Activated naive CD8-positive, alpha-beta T cell treated with anti-CD3 and anti-CD28 coated beads, Interleukin-2, amount 10 ng/mL, durations not matched to agents 7 days and 5 days (primary cell): ENCODE data around the gene ICAM5. TPM values are rescaled to one million over a fixed set of nuclear protein-coding genes. Genes with fewer than 3 reads are reported as not detected.

ENCODE experiments used
- ATAC-seq: fragments of 150-1000 bp; cut with Tn5 transposase; one replicate; pipeline ENCODE4 v1.10.0; 2021; ENCODE audit warnings: low read depth, moderate library complexity
- POLR2A ChIA-PET: fragments of 350-600 bp; sonication (Branson Sonifier 250); formaldehyde crosslinking; loops from one replicate; lab custom pipeline; 2021; ENCODE audit warnings: antibody characterized with exemption; lab: Charles Lee
- DNase-seq: peaks from one replicate; pipeline ENCODE4 v3.0.0; 2021
- H3K27ac Mint-ChIP-seq: one replicate; pipeline ENCODE4 v1.8.0; 2022; ENCODE audit warnings: mild to moderate bottlenecking, mixed read lengths
- H3K27me3 Mint-ChIP-seq: one replicate; pipeline ENCODE4 v1.8.0; 2022; ENCODE audit warnings: mild to moderate bottlenecking, moderate library complexity, mixed read lengths
- H3K36me3 Mint-ChIP-seq: one replicate; pipeline ENCODE4 v1.8.0; 2021; ENCODE audit warnings: mild to moderate bottlenecking, mixed read lengths
- H3K4me1 Mint-ChIP-seq: one replicate; pipeline ENCODE4 v1.8.0; 2021; ENCODE audit warnings: mixed read lengths
- H3K4me3 Mint-ChIP-seq: one replicate; pipeline ENCODE4 v1.8.0; 2022; ENCODE audit warnings: mild to moderate bottlenecking, moderate library complexity, mixed read lengths
- H3K9me3 Mint-ChIP-seq: one replicate; pipeline ENCODE4 v1.8.0; 2021; ENCODE audit warnings: mixed read lengths
- total RNA-seq, 2 experiments: library from RNA; stranded (reverse); gene quantifications; one replicate each; pipeline ENCODE4 v1.2.3, GENCODE V29; 2021

The ICAM5 gene
- total RNA-seq, 2 experiments from 2014 or later, result 0.62 to 0.83 TPM

GRCh38 chr19:10321417-10321797 is 31.7 kb downstream of the ICAM5 start:
- Mint-ChIP-seq H3K27me3 (no peaks in the 10 kb centered on the region), H3K4me3 (no peak overlapping the region), H3K4me1 (peaks cover 1% of the 10 kb centered on the region), H3K36me3 (peaks cover 11% of the 10 kb centered on the region), H3K27ac (no peak overlapping the region), H3K9me3 (no peaks in the 10 kb centered on the region)
- POLR2A ChIA-PET, result interaction anchor here (0.6 kb wide), 2 partner anchors 69 to 1237 kb away, joined by 3 read pairs; partner anchors contain the start of gene ELOF1
- no peak for DNase-seq
- ATAC-seq, result no peak

DNA sequence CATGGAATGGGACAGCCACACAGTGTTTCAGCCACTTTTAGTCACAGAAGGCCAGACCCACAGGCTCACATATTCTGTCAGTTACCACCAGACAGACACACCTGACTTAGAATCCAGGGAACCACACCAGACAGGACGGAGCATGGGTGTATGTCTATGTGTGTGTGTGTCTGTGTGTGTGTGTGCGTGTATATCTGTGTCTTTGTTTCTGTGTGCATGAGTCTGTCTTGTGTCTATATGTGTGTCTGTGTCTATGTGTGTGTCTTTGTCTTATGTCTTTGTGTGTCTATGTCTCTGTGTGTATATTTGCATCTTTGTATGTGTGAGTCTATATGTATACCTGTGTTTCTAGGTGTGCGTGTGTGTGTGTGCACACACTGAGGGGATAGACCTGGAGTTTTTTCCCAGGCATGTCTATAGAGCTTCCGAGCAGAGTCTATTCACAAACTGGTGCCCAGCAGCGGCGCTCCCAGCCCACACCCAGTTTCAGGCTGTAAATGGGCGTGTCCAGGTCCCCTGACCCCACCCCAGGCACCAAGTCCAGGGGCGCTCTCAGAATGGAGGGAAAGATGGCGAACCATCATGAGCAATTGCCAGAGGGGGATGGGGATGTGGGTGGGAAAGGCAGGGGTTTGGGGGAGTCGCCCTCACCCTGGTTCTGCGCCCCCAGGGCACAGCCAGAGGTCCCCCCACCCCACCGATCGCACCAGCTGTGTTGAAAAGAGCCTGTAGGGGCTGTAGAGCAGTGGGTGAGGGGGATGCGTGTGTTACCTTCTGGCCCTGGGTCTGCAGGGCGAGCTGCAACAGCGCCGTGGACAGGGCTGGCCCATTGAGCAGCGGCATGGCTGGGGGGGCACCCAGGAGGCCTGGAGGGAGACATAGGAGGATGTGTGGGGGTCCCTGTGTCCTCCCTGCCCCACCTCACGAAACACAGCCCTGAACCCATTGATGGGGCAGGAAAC is 32.4 kb downstream of the ICAM5 start:
- DNase-seq (no peak), ATAC-seq (no peak)
- POLR2A ChIA-PET, result interaction anchor here (0.6 kb wide), 1 partner anchor 69 kb away, joined by 3 read pairs; no protein-coding TSS in a partner anchor
- peaks cover 9% of the 10 kb centered on the region for H3K36me3 Mint-ChIP-seq
- no peak overlapping the region for H3K4me3 Mint-ChIP-seq
- no peaks in the 10 kb centered on the region for H3K9me3 Mint-ChIP-seq
- H3K4me1 Mint-ChIP-seq, result peaks cover 1% of the 10 kb centered on the region
- H3K27ac Mint-ChIP-seq, result no peak overlapping the region
- no peaks in the 10 kb centered on the region for H3K27me3 Mint-ChIP-seq

DNA sequence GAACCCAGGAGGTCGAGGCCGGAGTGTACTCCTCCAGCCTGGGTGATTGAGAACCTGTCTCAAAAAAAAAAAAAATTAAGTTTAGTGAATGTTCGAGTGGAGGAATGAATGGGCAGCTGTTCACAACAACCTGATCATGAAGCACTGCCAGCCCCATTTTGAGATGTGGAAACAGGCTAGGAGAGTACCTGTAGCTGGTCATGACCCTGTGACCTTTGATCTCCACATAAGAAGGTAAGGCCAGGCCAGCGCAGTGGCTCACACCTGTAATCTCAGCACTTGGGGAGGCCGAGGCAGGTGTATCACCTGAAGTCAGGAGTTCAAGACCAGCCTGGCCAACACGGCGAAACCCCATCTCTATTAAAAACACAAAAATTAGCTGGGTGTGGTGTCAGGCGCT is 36.0 kb downstream of the ICAM5 start:
- Mint-ChIP-seq H3K27ac (no peak overlapping the region), H3K9me3 (no peaks in the 10 kb centered on the region), H3K27me3 (no peaks in the 10 kb centered on the region), H3K36me3 (peaks cover 8% of the 10 kb centered on the region), H3K4me1 (peaks cover 2% of the 10 kb centered on the region), H3K4me3 (no peak overlapping the region)
- ATAC-seq (no peak), DNase-seq (no peak)
- POLR2A ChIA-PET, result interaction anchor here (0.5 to 0.6 kb wide), 2 partner anchors 57 to 179 kb away, joined by 5 to 8 read pairs; no protein-coding TSS in a partner anchor

DNA sequence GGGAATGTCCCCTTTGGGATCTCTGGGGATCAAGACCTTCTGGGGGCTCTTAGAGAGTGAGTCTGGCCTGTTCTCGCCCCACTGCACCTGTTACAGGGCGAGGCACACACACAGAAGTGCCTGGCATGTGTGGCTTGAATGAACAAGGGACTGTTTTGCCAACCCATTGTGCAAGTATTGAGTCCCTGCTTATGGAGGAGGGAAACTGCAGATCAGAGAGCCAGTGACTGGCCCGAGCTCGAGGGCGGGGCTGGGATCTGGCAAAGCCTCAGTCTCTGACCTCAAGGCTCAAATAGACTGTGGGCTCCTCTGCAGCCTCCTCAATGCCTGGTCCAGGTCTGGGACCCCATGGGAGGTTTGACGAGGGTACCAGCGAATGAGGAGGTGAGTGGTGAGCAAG is 38.0 kb downstream of the ICAM5 start:
- POLR2A ChIA-PET, result no interaction called here
- Mint-ChIP-seq H3K4me1 (peaks cover 10% of the 10 kb centered on the region), H3K9me3 (no peaks in the 10 kb centered on the region), H3K4me3 (no peak overlapping the region), H3K36me3 (peaks cover 8% of the 10 kb centered on the region), H3K27me3 (no peaks in the 10 kb centered on the region), H3K27ac (no peak overlapping the region)
- ATAC-seq (no peak), DNase-seq (no peak)

GRCh38 chr19:10328558-10329429 is 39.0 kb downstream of the ICAM5 start:
- no peaks in the 10 kb centered on the region for H3K9me3 Mint-ChIP-seq
- POLR2A ChIA-PET, result no interaction called here
- no peak overlapping the region for H3K4me3 Mint-ChIP-seq
- peaks cover 11% of the 10 kb centered on the region for H3K36me3 Mint-ChIP-seq
- ATAC-seq (no peak), DNase-seq (no peak)
- H3K4me1 Mint-ChIP-seq, result peaks cover 14% of the 10 kb centered on the region
- no peak overlapping the region for H3K27ac Mint-ChIP-seq
- H3K27me3 Mint-ChIP-seq, result no peaks in the 10 kb centered on the region

DNA sequence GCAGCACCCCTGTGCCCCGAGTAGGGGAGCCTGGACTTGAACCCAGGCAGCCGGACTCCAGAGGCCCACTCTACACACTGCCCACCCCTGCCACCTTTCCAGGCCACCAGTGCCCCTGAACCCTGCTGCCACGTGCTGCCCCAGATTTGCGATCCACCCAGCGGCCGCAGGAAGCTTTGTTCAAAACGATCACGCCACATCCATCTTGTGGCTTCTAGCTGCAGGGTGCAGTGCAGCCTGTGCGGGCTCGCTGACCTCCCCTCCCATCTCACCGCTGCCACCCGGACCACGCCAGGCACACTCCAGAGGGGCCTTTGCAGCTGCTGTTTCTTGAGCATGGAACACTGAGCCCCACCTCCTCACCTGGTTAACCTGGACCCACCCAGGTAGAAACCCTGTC is 39.8 kb downstream of the ICAM5 start:
- Mint-ChIP-seq H3K9me3 (no peaks in the 10 kb centered on the region), H3K4me1 (peaks cover 17% of the 10 kb centered on the region), H3K27ac (no peak overlapping the region), H3K36me3 (peaks cover 14% of the 10 kb centered on the region), H3K4me3 (no peak overlapping the region), H3K27me3 (no peaks in the 10 kb centered on the region)
- DNase-seq, result no peak
- POLR2A ChIA-PET, result interaction anchor here (1.1 to 1.4 kb wide), 2 partner anchors 11 to 58 kb away, joined by 4 to 6 read pairs; partner anchors contain the start of gene ICAM1
- ATAC-seq, result no peak

DNA sequence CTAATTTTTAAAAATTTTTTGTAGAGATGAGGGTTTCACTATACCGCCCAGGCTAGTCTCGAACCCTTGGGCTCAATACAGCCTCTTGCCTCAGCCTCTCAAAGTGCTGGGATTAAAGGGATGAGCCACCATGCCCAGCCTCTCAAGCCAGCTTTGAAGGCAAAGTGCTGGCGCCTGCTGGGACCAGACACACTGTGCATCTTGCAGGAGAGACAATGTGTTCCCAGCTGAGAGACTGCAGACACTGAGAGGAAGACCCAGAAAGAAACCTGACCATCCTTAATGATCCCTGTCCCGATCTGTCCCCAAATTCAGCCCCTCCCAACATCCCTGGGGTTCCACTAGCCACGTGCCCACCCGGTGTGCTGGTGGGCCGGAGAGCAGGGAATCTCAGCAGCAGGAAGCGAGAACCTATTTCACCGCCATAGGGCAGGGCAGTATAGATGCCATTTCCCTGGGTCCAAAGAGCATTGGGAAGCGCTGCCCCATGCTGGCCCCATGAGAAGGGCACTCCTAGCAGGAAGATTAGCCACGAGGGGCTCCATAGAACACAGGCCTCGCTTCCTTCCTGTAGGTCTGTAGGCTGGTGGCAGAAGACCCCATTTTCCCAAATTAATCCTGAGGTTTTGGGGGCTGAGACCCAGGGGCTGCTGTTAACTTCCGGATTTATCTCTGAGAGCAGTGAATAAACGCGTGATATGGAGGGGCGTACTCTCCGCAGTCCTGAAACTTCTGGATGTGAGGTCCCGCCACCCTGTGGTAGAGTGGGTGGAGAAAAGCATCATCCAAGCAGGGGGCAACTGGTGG is 42.6 kb downstream of the ICAM5 start:
- DNase-seq (no peak), ATAC-seq (no peak)
- Mint-ChIP-seq H3K4me1 (peaks cover 21% of the 10 kb centered on the region), H3K9me3 (no peaks in the 10 kb centered on the region), H3K4me3 (peak overlapping the region; percentile 96), H3K27me3 (no peaks in the 10 kb centered on the region), H3K27ac (peak overlapping the region; percentile 94), H3K36me3 (peaks cover 14% of the 10 kb centered on the region)
- POLR2A ChIA-PET, result interaction anchor here (0.8 to 2.9 kb wide), 11 partner anchors 10 to 70 kb away, joined by 3 to 27 read pairs (median 5); partner anchors contain the start of genes CDC37, ICAM1, ICAM4 and ICAM5

DNA sequence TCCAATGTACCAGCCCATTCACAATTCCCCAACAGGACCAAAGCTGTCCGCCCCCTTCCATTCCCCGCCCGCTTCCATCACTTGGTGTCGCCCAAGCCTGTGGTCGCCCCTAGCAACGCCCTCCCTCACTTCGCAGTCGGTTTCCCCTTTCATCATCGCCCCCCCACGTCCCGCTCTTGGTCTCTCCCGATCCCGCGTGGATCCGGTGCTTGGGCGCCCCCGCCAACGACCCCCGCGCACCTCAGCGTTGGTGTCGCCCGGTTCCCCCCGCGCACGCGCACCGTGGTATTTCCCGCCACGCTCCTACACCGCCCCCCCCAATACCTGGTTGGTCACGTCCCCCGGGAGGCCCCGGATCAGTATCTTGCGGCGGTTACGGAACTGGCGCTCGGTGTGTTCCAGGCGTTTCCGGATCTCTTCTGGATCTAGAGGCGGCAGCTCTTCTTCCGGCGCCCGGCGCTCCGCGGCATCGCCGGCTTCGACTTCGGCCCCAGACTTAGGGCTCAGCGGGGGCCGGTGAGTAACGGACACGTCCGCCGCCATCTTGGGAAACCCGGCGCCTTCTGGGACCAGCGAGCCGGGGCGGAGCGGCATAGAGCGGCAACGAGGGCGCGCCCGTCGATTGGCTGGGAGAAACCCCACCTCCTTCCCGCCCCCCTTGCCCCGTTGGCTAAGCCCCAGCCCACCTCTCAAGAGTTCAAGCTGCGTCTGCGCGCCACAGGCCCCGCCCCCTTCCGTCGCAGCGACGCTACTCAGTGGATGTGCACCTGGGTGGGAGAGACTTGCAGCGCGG is 43.4 kb downstream of the ICAM5 start, which contains the start of gene RAVER1:
RAVER1 (minus strand) TSS at position 565 of the 793 bp plus-strand sequence; CDS start at position 543, 22 bp downstream.
- Mint-ChIP-seq H3K9me3 (no peaks in the 10 kb centered on the region), H3K36me3 (peaks cover 14% of the 10 kb centered on the region), H3K4me1 (peaks cover 23% of the 10 kb centered on the region), H3K27me3 (no peaks in the 10 kb centered on the region), H3K27ac (peak within 1 kb of the TSS; percentile 94), H3K4me3 (peak within 1 kb of the TSS; percentile 96)
- peak; percentile 96 for ATAC-seq
- peak; percentile 96 for DNase-seq
- POLR2A ChIA-PET, result interaction anchor here (0.6 to 2.9 kb wide), 16 partner anchors 9 to 227 kb away, joined by 3 to 27 read pairs (median 4); partner anchors contain the start of genes CDC37, FDX2, ICAM1 and ICAM4

DNA sequence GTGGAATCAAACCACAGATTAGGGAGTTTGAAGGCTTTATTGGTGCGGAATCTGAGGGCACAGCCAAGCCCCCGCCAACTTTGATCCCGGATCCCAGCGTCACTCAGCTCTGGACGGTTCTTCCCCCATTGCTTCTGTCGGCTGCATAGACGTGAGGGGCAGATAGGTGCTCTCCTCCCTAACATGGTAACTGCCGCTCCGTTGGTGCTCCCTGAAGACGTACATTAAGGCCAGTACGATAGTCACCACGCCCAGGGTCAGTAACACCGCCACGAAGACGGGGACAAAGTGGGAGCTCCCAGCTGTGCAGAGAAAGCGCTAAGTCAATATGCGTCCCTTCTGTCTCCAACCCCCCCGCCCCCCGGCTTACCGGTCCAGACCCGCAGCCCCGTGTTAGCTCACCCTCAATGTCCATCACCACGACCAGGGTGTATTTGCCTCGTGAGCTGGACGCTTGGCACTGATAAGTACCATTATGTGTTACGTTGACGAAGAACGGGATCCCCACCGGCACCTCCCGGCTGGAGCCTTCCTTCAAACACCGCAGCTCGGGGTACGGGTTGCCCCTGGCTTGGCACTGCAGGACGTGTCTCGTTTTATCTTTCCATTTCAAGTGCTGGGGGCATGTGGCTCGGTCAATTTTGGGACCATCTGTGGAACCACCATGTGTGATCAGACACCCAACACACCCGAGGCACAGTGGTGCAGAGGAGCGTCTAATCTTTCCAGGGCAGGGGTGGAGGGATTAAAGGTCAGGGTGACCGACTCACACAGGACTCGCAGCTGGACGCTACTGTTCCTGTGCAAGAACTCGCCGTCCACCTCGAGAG is 44.2 kb downstream of the ICAM5 start:
- H3K4me1 Mint-ChIP-seq, result peaks cover 30% of the 10 kb centered on the region
- no peaks in the 10 kb centered on the region for H3K9me3 Mint-ChIP-seq
- peaks cover 14% of the 10 kb centered on the region for H3K36me3 Mint-ChIP-seq
- DNase-seq, result no peak
- ATAC-seq, result peak; percentile 9
- no peaks in the 10 kb centered on the region for H3K27me3 Mint-ChIP-seq
- H3K27ac Mint-ChIP-seq, result peak overlapping the region; percentile 94
- H3K4me3 Mint-ChIP-seq, result peak overlapping the region; percentile 96
- POLR2A ChIA-PET, result interaction anchor here (0.5 to 2.9 kb wide), 17 partner anchors 9 to 228 kb away, joined by 3 to 27 read pairs (median 4); partner anchors contain the start of genes CDC37, FDX2, ICAM1 and ICAM4

- ATAC-seq (no peak), DNase-seq (peak; percentile 61)
- Mint-ChIP-seq H3K4me1 (peaks cover 33% of the 10 kb centered on the region), H3K4me3 (no peak overlapping the region), H3K36me3 (peaks cover 12% of the 10 kb centered on the region), H3K27ac (no peak overlapping the region), H3K9me3 (no peaks in the 10 kb centered on the region), H3K27me3 (no peaks in the 10 kb centered on the region)
- POLR2A ChIA-PET, result interaction anchor here (1.1 to 2.2 kb wide), 6 partner anchors 8 to 54 kb away, joined by 3 to 12 read pairs (median 6); partner anchors contain the start of genes FDX2 and TYK2
Measured at GRCh38 chr19:10334588-10335351, 45.0 kb downstream of the ICAM5 start.
